ENCODE results near the gene TNFRSF14. TPM values are rescaled to one million over a fixed set of nuclear protein-coding genes. Genes with fewer than 3 reads are reported as not detected.

TNFRSF14 gene
- total RNA-seq, 1 experiment from 2014 or later = 24.4 TPM

DNA sequence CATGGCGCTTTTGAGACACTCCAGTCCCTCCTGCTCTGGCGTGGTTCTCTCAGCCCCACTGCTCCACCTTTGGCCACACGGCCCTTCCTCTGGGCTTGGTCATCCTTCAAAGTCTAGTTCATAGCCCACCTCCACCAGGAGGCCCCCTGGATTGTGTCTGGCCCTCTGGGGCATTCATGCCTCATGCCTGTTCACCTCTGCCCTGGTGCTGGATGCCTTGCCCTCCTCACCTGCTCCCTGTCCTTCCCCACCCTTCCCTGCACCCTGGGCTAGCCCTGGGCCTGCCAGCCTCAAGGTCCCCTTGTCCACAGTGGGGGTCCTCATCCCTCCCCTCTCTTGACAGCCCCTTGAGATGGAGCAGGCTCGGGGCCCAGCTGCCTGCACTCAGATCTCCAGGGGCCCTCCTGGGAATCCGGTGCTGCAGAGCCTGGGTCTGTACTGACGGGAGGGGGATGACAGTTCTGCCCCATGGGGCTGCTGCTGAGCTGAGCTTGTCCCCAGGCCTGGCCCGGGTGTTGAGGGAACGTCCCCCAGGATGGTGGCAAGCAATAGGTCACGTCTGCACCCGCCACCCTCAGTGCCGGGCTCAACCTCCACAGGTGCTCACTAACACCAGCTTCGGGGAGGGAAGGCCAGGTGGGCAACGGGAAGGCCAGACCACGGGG lies 48.8 kb downstream of the TNFRSF14 start:
- TF ChIP-seq, protein P1, sequence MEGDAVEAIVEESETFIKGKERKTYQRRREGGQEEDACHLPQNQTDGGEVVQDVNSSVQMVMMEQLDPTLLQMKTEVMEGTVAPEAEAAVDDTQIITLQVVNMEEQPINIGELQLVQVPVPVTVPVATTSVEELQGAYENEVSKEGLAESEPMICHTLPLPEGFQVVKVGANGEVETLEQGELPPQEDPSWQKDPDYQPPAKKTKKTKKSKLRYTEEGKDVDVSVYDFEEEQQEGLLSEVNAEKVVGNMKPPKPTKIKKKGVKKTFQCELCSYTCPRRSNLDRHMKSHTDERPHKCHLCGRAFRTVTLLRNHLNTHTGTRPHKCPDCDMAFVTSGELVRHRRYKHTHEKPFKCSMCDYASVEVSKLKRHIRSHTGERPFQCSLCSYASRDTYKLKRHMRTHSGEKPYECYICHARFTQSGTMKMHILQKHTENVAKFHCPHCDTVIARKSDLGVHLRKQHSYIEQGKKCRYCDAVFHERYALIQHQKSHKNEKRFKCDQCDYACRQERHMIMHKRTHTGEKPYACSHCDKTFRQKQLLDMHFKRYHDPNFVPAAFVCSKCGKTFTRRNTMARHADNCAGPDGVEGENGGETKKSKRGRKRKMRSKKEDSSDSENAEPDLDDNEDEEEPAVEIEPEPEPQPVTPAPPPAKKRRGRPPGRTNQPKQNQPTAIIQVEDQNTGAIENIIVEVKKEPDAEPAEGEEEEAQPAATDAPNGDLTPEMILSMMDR (IDR thresholded peaks at IDR 0.05; ENCODE audit: unreplicated experiment) = no peak
- CTCF ChIA-PET = interaction anchor here (0.7 kb wide), 1 partner anchor 347 kb away, joined by 3 read pairs; no protein-coding TSS in a partner anchor
- peaks cover 3% of the 10 kb centered on the region for H3K36me3 Mint-ChIP-seq (ENCODE audit: insufficient read depth, unreplicated experiment)
- no peaks in the 10 kb centered on the region for H3K9me3 Mint-ChIP-seq (ENCODE audit: low read depth, unreplicated experiment)
- no peaks in the 10 kb centered on the region for H3K4me1 Mint-ChIP-seq (ENCODE audit: low read depth, unreplicated experiment)
- H3K4me3 Mint-ChIP-seq (ENCODE audit: low read depth, unreplicated experiment) = no peak overlapping the region
- H3K27ac Mint-ChIP-seq (ENCODE audit: unreplicated experiment) = no peak overlapping the region
- intact Hi-C loops (cut with micrococcal nuclease; ENCODE audit: unreplicated experiment) = no loop called here
- BruUV-seq (replicated peaks) = no TSS peak
- peaks cover 26% of the 10 kb centered on the region for H3K27me3 Mint-ChIP-seq (ENCODE audit: unreplicated experiment)
- DNase-seq = no peak

DNA sequence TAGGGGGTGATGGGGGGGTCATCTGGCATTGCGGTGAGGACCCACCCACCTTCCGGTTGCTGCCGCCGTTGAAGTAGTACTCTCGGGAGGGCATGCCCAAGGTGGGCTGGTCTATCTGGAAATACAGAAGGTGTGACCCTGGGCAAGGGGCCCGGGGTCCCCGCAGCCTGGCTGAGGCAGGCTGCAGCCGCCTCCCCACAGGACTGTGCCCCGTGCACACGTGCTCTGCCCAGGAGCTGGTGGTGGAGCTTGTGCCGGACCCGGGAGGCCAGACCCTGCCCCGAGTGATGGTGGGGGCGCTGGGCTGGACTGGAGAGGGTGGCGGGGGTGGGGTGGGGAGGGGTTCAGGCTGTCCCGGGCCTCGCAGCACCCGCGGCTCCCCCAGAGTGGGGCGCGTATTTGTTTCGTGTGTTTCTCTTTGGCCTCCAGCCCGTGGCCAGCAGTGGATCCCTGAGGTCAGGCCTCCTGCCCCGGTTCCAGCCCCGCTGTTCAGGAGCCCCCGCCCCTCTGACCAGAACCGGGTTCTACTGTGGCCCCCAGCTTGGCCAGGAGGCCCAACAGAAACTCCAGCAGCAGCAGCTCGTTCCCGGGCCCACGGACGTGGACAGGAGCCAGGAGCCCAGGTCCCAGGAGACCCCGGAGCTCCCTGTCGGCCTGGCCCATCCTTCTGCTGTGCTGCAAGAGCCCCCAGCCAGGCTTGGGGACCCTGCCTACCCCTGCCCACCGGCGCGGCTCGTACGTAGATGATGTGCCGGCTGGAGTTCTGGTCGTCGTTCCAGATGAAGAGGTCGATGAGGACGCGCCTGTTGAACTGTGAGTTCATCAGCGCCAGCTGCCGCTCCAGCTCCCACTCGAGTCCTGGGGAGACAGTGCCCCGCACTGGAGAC lies 49.6 kb downstream of the TNFRSF14 start:
- no TSS peak for BruUV-seq (replicated peaks)
- Mint-ChIP-seq H3K4me1 (ENCODE audit: low read depth, unreplicated experiment) (no peaks in the 10 kb centered on the region), H3K9me3 (ENCODE audit: low read depth, unreplicated experiment) (no peaks in the 10 kb centered on the region), H3K36me3 (ENCODE audit: insufficient read depth, unreplicated experiment) (peaks cover 3% of the 10 kb centered on the region), H3K27ac (ENCODE audit: unreplicated experiment) (no peak overlapping the region), H3K4me3 (ENCODE audit: low read depth, unreplicated experiment) (no peak overlapping the region), H3K27me3 (ENCODE audit: unreplicated experiment) (peaks cover 26% of the 10 kb centered on the region)
- TF ChIP-seq, protein P1 (IDR thresholded peaks at IDR 0.05; ENCODE audit: unreplicated experiment) = no peak
- no peak for DNase-seq
- CTCF ChIA-PET = interaction anchor here (0.7 kb wide), 1 partner anchor 347 kb away, joined by 3 read pairs; no protein-coding TSS in a partner anchor
- intact Hi-C loops (cut with micrococcal nuclease; ENCODE audit: unreplicated experiment) = no loop called here

DNA sequence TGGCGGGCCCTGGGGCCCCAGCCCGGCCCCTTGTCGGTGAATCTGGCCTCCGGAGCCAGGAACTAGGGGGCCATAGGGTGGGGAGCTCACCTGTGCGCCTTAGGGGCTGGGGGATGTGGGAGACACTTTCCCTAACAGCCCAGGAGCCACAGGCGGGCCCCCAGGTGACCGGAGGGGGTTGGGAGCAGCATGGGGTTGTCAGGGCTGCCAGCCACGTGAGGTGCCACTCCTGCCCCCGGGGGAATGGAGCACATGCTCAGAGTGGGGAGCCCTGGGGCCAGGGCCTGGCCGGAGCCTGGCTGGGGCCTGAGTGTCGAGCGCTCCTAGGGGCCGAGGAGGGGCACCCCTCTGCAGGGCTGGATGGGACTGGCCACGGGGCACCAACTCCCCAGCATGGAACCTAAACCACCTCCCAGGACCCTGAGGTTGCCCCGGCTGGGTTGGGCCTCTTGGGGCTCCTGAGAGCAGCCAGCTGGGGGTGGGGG lies 50.3 kb downstream of the TNFRSF14 start:
- no peaks in the 10 kb centered on the region for H3K4me1 Mint-ChIP-seq (ENCODE audit: low read depth, unreplicated experiment)
- H3K27ac Mint-ChIP-seq (ENCODE audit: unreplicated experiment) = no peak overlapping the region
- CTCF ChIA-PET = no interaction called here
- TF ChIP-seq, protein P1 (IDR thresholded peaks at IDR 0.05; ENCODE audit: unreplicated experiment) = no peak
- no peak for DNase-seq
- peaks cover 3% of the 10 kb centered on the region for H3K36me3 Mint-ChIP-seq (ENCODE audit: insufficient read depth, unreplicated experiment)
- BruUV-seq (replicated peaks) = no TSS peak
- intact Hi-C loops (cut with micrococcal nuclease; ENCODE audit: unreplicated experiment) = no loop called here
- H3K4me3 Mint-ChIP-seq (ENCODE audit: low read depth, unreplicated experiment) = no peak overlapping the region
- H3K27me3 Mint-ChIP-seq (ENCODE audit: unreplicated experiment) = peaks cover 19% of the 10 kb centered on the region
- H3K9me3 Mint-ChIP-seq (ENCODE audit: low read depth, unreplicated experiment) = no peaks in the 10 kb centered on the region

DNA sequence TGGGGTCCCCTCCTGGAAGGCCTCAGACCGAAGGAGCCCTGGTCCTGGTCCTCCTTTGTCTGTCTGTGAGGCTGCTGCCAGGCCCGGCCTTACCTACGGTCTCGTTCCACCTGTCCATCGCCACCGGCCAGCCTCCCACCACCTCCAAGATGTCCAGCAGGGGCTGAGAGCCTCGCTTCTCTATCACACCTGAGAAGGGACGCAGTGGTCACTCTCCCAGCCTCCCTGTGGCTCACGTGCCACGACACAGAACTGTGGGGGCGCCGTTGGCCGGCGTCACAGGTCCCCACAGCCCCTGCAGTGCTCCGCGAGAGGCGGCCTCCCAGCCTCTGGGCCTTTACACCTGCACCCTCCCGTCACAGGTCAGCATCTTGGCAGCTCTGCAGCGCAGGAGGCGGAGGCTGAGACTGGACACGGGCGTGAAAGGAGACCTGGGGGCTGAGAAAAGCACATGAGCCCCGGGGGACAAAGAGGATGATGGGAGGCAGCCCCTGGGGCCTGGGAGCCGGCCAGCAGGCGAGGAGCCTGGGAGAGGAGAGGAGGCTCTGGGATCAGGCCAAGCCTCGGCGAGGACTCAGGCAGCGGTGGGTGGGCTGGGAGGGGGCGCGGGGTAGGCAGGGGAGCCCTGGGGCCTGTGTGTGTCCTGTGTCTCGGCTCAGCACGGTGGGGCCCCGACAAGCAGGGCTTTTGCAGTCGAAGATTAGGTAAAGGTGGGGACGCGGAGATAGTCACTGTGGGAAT lies 50.9 kb downstream of the TNFRSF14 start:
- Mint-ChIP-seq H3K4me1 (ENCODE audit: low read depth, unreplicated experiment) (no peaks in the 10 kb centered on the region), H3K36me3 (ENCODE audit: insufficient read depth, unreplicated experiment) (peaks cover 3% of the 10 kb centered on the region), H3K27me3 (ENCODE audit: unreplicated experiment) (peaks cover 18% of the 10 kb centered on the region), H3K4me3 (ENCODE audit: low read depth, unreplicated experiment) (no peak overlapping the region), H3K9me3 (ENCODE audit: low read depth, unreplicated experiment) (no peaks in the 10 kb centered on the region), H3K27ac (ENCODE audit: unreplicated experiment) (no peak overlapping the region)
- intact Hi-C loops (cut with micrococcal nuclease; ENCODE audit: unreplicated experiment) = no loop called here
- BruUV-seq (replicated peaks) = no TSS peak
- DNase-seq = no peak
- TF ChIP-seq, protein P1 (IDR thresholded peaks at IDR 0.05; ENCODE audit: unreplicated experiment) = no peak
- CTCF ChIA-PET = no interaction called here

Data from Calu3 (cell line).